Endothelial cell of umbilical vein (primary cell): Measurements from ENCODE around the gene LYPD5. TPM values are rescaled to one million over a fixed set of nuclear protein-coding genes. Genes with fewer than 3 reads are reported as not detected.

ENCODE experiments used
- BruUV-seq: library from RNA; stranded (reverse); fragments of 400-500 nt; replicated peaks from 2 replicates; lab custom pipeline; 2021; lab: Mats Ljungman, UMichigan
- CTCF ChIA-PET: fragments of 300-600, 350-600 bp; sonication (Branson Sonifier 250); formaldehyde crosslinking; loops from one replicate; lab custom pipeline; 2021; ENCODE audit warnings: antibody characterized with exemption, inconsistent platforms; lab: Charles Lee
- POLR2A ChIA-PET: fragments of 300-600, 350-600 bp; sonication (Branson Sonifier 250); formaldehyde crosslinking; loops from one replicate; lab custom pipeline; 2021; ENCODE audit warnings: antibody characterized with exemption, inconsistent platforms; lab: Charles Lee
- DNase-seq: peaks from one replicate; pipeline ENCODE4 v3.0.0-alpha.2; 2011; ENCODE audit warnings: low read depth, low spot score
- FAIRE-seq: peaks from 2 replicates; lab custom pipeline; 2011; peaks lifted over from hg19 to GRCh38; lab: Jason Lieb, UNC
- H2AFZ ChIP-seq: 2 replicates; pipeline ENCODE4 v1.6.0; 2012; ENCODE audit warnings: low read depth, low read length, control low read depth, inconsistent platforms
- H3K27ac ChIP-seq: 2 replicates; pipeline ENCODE4 v1.5.1; 2011; ENCODE audit warnings: low read depth, mild to moderate bottlenecking, control low read depth, low read length, moderate library complexity; ENCODE audit not compliant: insufficient read depth
- H3K27me3 ChIP-seq, 2 experiments: 2 replicates each; pipeline versions ENCODE4 v1.6.0 to v1.6.1; 2011; ENCODE audit warnings: low read length in 2 of 2, mixed read lengths in 1 of 2; ENCODE audit not compliant: control insufficient read depth in 2 of 2, insufficient read depth in 2 of 2
- H3K36me3 ChIP-seq, 2 experiments: 2 replicates in 1 of 2; 3 replicates in 1 of 2; pipeline ENCODE4 v1.5.1; 2011; ENCODE audit warnings: low read length in 2 of 2, mild to moderate bottlenecking in 1 of 2, moderate library complexity in 1 of 2; ENCODE audit not compliant: control insufficient read depth in 2 of 2, insufficient read depth in 2 of 2; ENCODE audit errors: extremely low read depth in 1 of 2
- H3K4me1 ChIP-seq: 3 replicates; pipeline ENCODE4 v1.5.1; 2011; ENCODE audit warnings: mild to moderate bottlenecking, low read length; ENCODE audit not compliant: control insufficient read depth, insufficient read depth; ENCODE audit errors: extremely low read depth
- H3K4me2 ChIP-seq: 2 replicates; pipeline ENCODE4 v1.6.1; 2011; ENCODE audit warnings: low read length, control low read depth, mixed read lengths; ENCODE audit not compliant: insufficient read depth
- H3K4me3 ChIP-seq, 3 experiments: fragments of 200-600 bp in 1 of 3; sonication (generic), shearing (Covaris generic) in 1 of 3; replicated peaks in 1 of 3; 2 replicates each; pipeline ENCODE4 v1.5.1; 2011 to 2016; ENCODE audit warnings: control low read depth in 3 of 3, low read length in 3 of 3, mild to moderate bottlenecking in 2 of 3, inconsistent platforms in 1 of 3, low read depth in 1 of 3, moderate library complexity in 1 of 3; ENCODE audit not compliant: insufficient read depth in 1 of 3
- H3K79me2 ChIP-seq: 2 replicates; pipeline ENCODE4 v1.6.0; 2012; ENCODE audit warnings: low read length, inconsistent platforms; ENCODE audit not compliant: control insufficient read depth, insufficient read depth
- H3K9ac ChIP-seq: replicated peaks from 2 replicates; pipeline ENCODE3; 2011; ENCODE audit warnings: low read length, control low read depth; ENCODE audit not compliant: insufficient read depth; ENCODE audit errors: extremely low read depth
- H3K9me1 ChIP-seq: replicated peaks from 3 replicates; pipeline ENCODE4 v1.6.0; 2011; ENCODE audit warnings: mild to moderate bottlenecking, low read length; ENCODE audit not compliant: control insufficient read depth, insufficient read depth; ENCODE audit errors: extremely low read depth
- H3K9me3 ChIP-seq: replicated peaks from 2 replicates; pipeline ENCODE4 v1.5.1; 2012; ENCODE audit warnings: low read length, inconsistent platforms; ENCODE audit not compliant: control insufficient read depth, insufficient read depth
- H4K20me1 ChIP-seq: replicated peaks from 2 replicates; pipeline ENCODE3; 2011; ENCODE audit warnings: mild to moderate bottlenecking, low read length; ENCODE audit not compliant: control insufficient read depth, insufficient read depth; ENCODE audit errors: extremely low read depth
- CTCF ChIP-seq, 2 donors: IDR thresholded peaks; 1 replicate in 1 of 2; 2 replicates in 1 of 2; pipeline ENCODE4 v1.5.1; 2011; ENCODE audit warnings: low read length in 2 of 2, mild to moderate bottlenecking in 2 of 2, moderate library complexity in 2 of 2, control low read depth in 1 of 2, inconsistent platforms in 1 of 2, low read depth in 1 of 2; ENCODE audit not compliant: insufficient read depth in 1 of 2; ENCODE audit errors: extremely low read depth in 1 of 2
- EZH2 ChIP-seq: IDR thresholded peaks from 2 replicates; pipeline ENCODE4 v1.6.1; 2012; ENCODE audit warnings: borderline replicate concordance, low read depth, mild to moderate bottlenecking, moderate library complexity, low read length, inconsistent platforms; ENCODE audit not compliant: severe bottlenecking
- FOS ChIP-seq: IDR thresholded peaks from 2 replicates; pipeline ENCODE4 v1.6.1; 2011; ENCODE audit warnings: mild to moderate bottlenecking, low read length, moderate library complexity, borderline replicate concordance; ENCODE audit not compliant: insufficient read depth
- GATA2 ChIP-seq: IDR thresholded peaks from 2 replicates; pipeline ENCODE4 v1.7.0; 2011; ENCODE audit warnings: low read depth, mild to moderate bottlenecking, moderate library complexity, mixed read lengths, low read length; ENCODE audit not compliant: insufficient read length, insufficient read depth
- JUN ChIP-seq: IDR thresholded peaks from 2 replicates; pipeline ENCODE4 v1.6.1; 2011; ENCODE audit warnings: borderline replicate concordance, low read depth; ENCODE audit not compliant: insufficient read length, insufficient read depth
- MAX ChIP-seq: IDR thresholded peaks from 2 replicates; pipeline ENCODE4 v1.6.1; 2011; ENCODE audit not compliant: insufficient read depth, insufficient read length
- MYC ChIP-seq: IDR thresholded peaks from one replicate; pipeline ENCODE4 v1.6.1; 2011; ENCODE audit warnings: mild to moderate bottlenecking, low read depth, low read length
- POLR2A ChIP-seq: IDR thresholded peaks from 2 replicates; pipeline ENCODE4 v1.6.1; 2012; ENCODE audit warnings: low read depth, mild to moderate bottlenecking, control low read depth, low read length
- POLR2AphosphoS5 ChIP-seq: IDR thresholded peaks from 2 replicates; pipeline ENCODE4 v1.6.1; 2012; ENCODE audit warnings: low read depth, mild to moderate bottlenecking, control low read depth, low read length, moderate library complexity; ENCODE audit not compliant: insufficient read depth
- dilution Hi-C: fragments of 300-500 bp; cut with MboI; formaldehyde crosslinking; loops from one replicate; pipeline ENCODE4 v1.15.0; 2019; ENCODE audit warnings: low sequenced_read_pairs; ENCODE audit not compliant: extremely low pct_ligation_motif_present
- intact Hi-C: fragments of 100-400 bp; cut with micrococcal nuclease; formaldehyde crosslinking; loops from one replicate; pipeline ENCODE4 v1.10.0; 2022
- polyA plus RNA-seq, 4 experiments: library from polyadenylated mRNA; depleted of rRNA in 3 of 4; stranded (reverse) in 3 of 4; unstranded in 1 of 4; fragments of >200 nt; gene quantifications; 2 replicates each; pipeline versions ENCODE4 v1.2.1 to v1.2.3, GENCODE V29; 2011 to 2012; ENCODE audit warnings: missing spikeins in 1 of 4
- total RNA-seq: library from RNA; stranded (reverse); gene quantifications from 2 replicates; pipeline ENCODE4 v1.2.3, GENCODE V29; 2021

LYPD5 gene
- total and polyA plus RNA-seq, 2 donors (not counting 3 experiments of a cell fraction or from before 2014, with no cell fraction given), result 0.28 TPM; not detected in 1

- Histone ChIP-seq H3K79me2 (no peaks in the 10 kb centered on the region), H3K27me3 (no peaks in the 10 kb centered on the region), H3K27ac (no peak overlapping the region), H3K4me2 (no peak overlapping the region), H2AFZ (no peak overlapping the region), H3K9me1 (no peaks in the 10 kb centered on the region), H3K9ac (no peak overlapping the region), H3K4me1 (no peaks in the 10 kb centered on the region), H3K9me3 (peaks cover 26% of the 10 kb centered on the region), H3K36me3 (peaks cover 6 to 9% of the 10 kb centered on the region in 2 experiments), H4K20me1 (no peaks in the 10 kb centered on the region), H3K4me3 (no peak overlapping the region)
- FAIRE-seq (no peak), DNase-seq (no peak)
- no TSS peak for BruUV-seq
- intact Hi-C loops (no loop called here), dilution Hi-C loops (no loop called here)
- TF ChIP-seq CTCF (IDR thresholded peaks at IDR 0.05; ENCODE audit: extremely low read depth in 1 of 2, insufficient read depth in 1 of 2, low read depth in 1 of 2, low read length in 2 of 2) (no peak), EZH2 (no peak), FOS (no peak)
- ChIA-PET POLR2A (no interaction called here), CTCF (no interaction called here)
Observed at GRCh38 chr19:43847884-43848283, 45.6 kb upstream of the LYPD5 start.

- dilution Hi-C loops, result no loop called here
- intact Hi-C loops, result no loop called here
- DNase-seq, result no peak
- H3K27me3 ChIP-seq, result no peaks in the 10 kb centered on the region
- ChIA-PET CTCF (interaction anchor here (0.6 kb wide), 1 partner anchor 15 kb away, joined by 3 read pairs; no protein-coding TSS in a partner anchor), POLR2A (no interaction called here)
- H3K36me3 ChIP-seq, result peaks cover 6 to 9% of the 10 kb centered on the region in 2 experiments
- FAIRE-seq, result no peak
- no peak overlapping the region for H3K4me3 ChIP-seq
- H2AFZ ChIP-seq, result no peak overlapping the region
- no peaks in the 10 kb centered on the region for H3K79me2 ChIP-seq
- no peaks in the 10 kb centered on the region for H3K4me1 ChIP-seq
- no peak overlapping the region for H3K9ac ChIP-seq
- no peak overlapping the region for H3K4me2 ChIP-seq
- no TSS peak for BruUV-seq
- TF ChIP-seq GATA2 (no peak), MYC (no peak), POLR2AphosphoS5 (no peak), EZH2 (no peak), FOS (no peak), JUN (no peak), CTCF (IDR thresholded peaks at IDR 0.05; ENCODE audit: extremely low read depth in 1 of 2, insufficient read depth in 1 of 2, low read depth in 1 of 2, low read length in 2 of 2) (no peak), MAX (no peak), POLR2A (no peak)
- no peaks in the 10 kb centered on the region for H4K20me1 ChIP-seq
- H3K9me3 ChIP-seq, result peaks cover 29% of the 10 kb centered on the region
- H3K9me1 ChIP-seq, result no peaks in the 10 kb centered on the region
- H3K27ac ChIP-seq, result no peak overlapping the region
Observed at GRCh38 chr19:43847246-43847645, 45.0 kb upstream of the LYPD5 start.
